ENCODE measurements around the gene KRTAP10-2. TPM values are rescaled to one million over a fixed set of nuclear protein-coding genes. Genes with fewer than 3 reads are reported as not detected.

The KRTAP10-2 gene
- total RNA-seq, 1 experiment from 2014 or later = not detected

GRCh38 chr21:44567481-44568171, 16.3 kb upstream of the KRTAP10-2 start:
- peaks cover 62% of the 10 kb centered on the region for H3K27me3 ChIP-seq (ENCODE audit: insufficient read depth, low read depth)
- CTCF ChIA-PET = no interaction called here

GRCh38 chr21:44566403-44566802, 15.1 kb upstream of the KRTAP10-2 start:
- Histone ChIP-seq H3K4me3 (no peak overlapping the region), H4K20me1 (ENCODE audit: insufficient read depth) (no peaks in the 10 kb centered on the region), H3K27ac (no peak overlapping the region), H3K27me3 (ENCODE audit: insufficient read depth, low read depth) (peaks cover 56% of the 10 kb centered on the region), H3K9me2 (ENCODE audit: insufficient read depth) (no peaks in the 10 kb centered on the region), H3K4me1 (replicated peaks; ENCODE audit: insufficient read depth) (no peaks in the 10 kb centered on the region), H3K79me2 (ENCODE audit: low read depth) (no peaks in the 10 kb centered on the region), H3K4me2 (no peak overlapping the region), H3K9me3 (ENCODE audit: insufficient read depth, low read depth) (no peaks in the 10 kb centered on the region), H3F3A (ENCODE audit: insufficient read depth, low read depth) (no peaks in the 10 kb centered on the region), H2AFZ (no peak overlapping the region), H3K36me3 (ENCODE audit: low read depth) (no peaks in the 10 kb centered on the region)
- TF ChIP-seq EZH2 (IDR thresholded peaks at IDR 0.05; ENCODE audit: low read depth) (no peak), CTCF (conservative IDR thresholded peaks at IDR 0.05) (no peak)
- DNase-seq = no peak
- CTCF ChIA-PET = no interaction called here
- POLR2A ChIA-PET (ENCODE audit: unreplicated experiment) = no interaction called here
- intact Hi-C loops (cut with micrococcal nuclease; ENCODE audit: unreplicated experiment) = no loop called here
- BruUV-seq (replicated peaks) = no TSS peak

More at GRCh38 chr21:44567481-44568171, 16.3 kb upstream of the KRTAP10-2 start:
- no peak for DNase-seq
- H3K79me2 ChIP-seq (ENCODE audit: low read depth) = no peaks in the 10 kb centered on the region
- intact Hi-C loops (cut with micrococcal nuclease; ENCODE audit: unreplicated experiment) = no loop called here
- no peak overlapping the region for H3K27ac ChIP-seq
- BruUV-seq (replicated peaks) = no TSS peak
- no peak overlapping the region for H2AFZ ChIP-seq
- no peak overlapping the region for H3K4me2 ChIP-seq
- no peaks in the 10 kb centered on the region for H4K20me1 ChIP-seq (ENCODE audit: insufficient read depth)
- H3K9me2 ChIP-seq (ENCODE audit: insufficient read depth) = no peaks in the 10 kb centered on the region
- POLR2A ChIA-PET (ENCODE audit: unreplicated experiment) = no interaction called here
- H3F3A ChIP-seq (ENCODE audit: insufficient read depth, low read depth) = no peaks in the 10 kb centered on the region
- H3K4me1 ChIP-seq (replicated peaks; ENCODE audit: insufficient read depth) = no peaks in the 10 kb centered on the region
- TF ChIP-seq EZH2 (IDR thresholded peaks at IDR 0.05; ENCODE audit: low read depth) (no peak), CTCF (conservative IDR thresholded peaks at IDR 0.05) (no peak)
- no peaks in the 10 kb centered on the region for H3K9me3 ChIP-seq (ENCODE audit: insufficient read depth, low read depth)
- no peak overlapping the region for H3K4me3 ChIP-seq
- no peaks in the 10 kb centered on the region for H3K36me3 ChIP-seq (ENCODE audit: low read depth)

- POLR2A ChIA-PET (ENCODE audit: unreplicated experiment) = no interaction called here
- TF ChIP-seq CTCF (conservative IDR thresholded peaks at IDR 0.05) (no peak), EZH2 (IDR thresholded peaks at IDR 0.05; ENCODE audit: low read depth) (no peak)
These were observed 13.7 kb upstream of the KRTAP10-2 start for GRCh38 chr21:44564886-44565598.

More at GRCh38 chr21:44564886-44565598, 13.7 kb upstream of the KRTAP10-2 start:
- Histone ChIP-seq H2AFZ (no peak overlapping the region), H3K27ac (no peak overlapping the region), H4K20me1 (ENCODE audit: insufficient read depth) (no peaks in the 10 kb centered on the region), H3K4me3 (no peak overlapping the region), H3K36me3 (ENCODE audit: low read depth) (no peaks in the 10 kb centered on the region), H3F3A (ENCODE audit: insufficient read depth, low read depth) (no peaks in the 10 kb centered on the region), H3K79me2 (ENCODE audit: low read depth) (no peaks in the 10 kb centered on the region), H3K9me2 (ENCODE audit: insufficient read depth) (no peaks in the 10 kb centered on the region), H3K4me1 (replicated peaks; ENCODE audit: insufficient read depth) (no peaks in the 10 kb centered on the region), H3K4me2 (no peak overlapping the region), H3K9me3 (ENCODE audit: insufficient read depth, low read depth) (no peaks in the 10 kb centered on the region), H3K27me3 (ENCODE audit: insufficient read depth, low read depth) (peaks cover 43% of the 10 kb centered on the region; the same call in 1 of the 2 replicates)
- CTCF ChIA-PET = no interaction called here
- intact Hi-C loops (cut with micrococcal nuclease; ENCODE audit: unreplicated experiment) = no loop called here
- BruUV-seq (replicated peaks) = no TSS peak
- DNase-seq = no peak
